ENCODE measurements around the gene DLGAP1.
"Not testable (repeated sequence)": the region's sequence is repeated elsewhere in the genome, so short reads cannot be mapped to it uniquely, and the experiment has no call there.

GRCh38 chr18:3601106-3601755, 853.9 kb downstream of the DLGAP1 start:
- TF ChIP-seq CTCF (IDR thresholded peaks at IDR 0.05; ENCODE audit: low read depth, low read length); EZH2phosphoT487 (IDR thresholded peaks at IDR 0.05; ENCODE audit: low read depth): not testable (repeated sequence)
